ENCODE results near the gene SLA2. TPM values are rescaled to one million over a fixed set of nuclear protein-coding genes. Genes with fewer than 3 reads are reported as not detected.

Gene SLA2
- total RNA-seq, 1 donor from 2014 or later, result 0.18 TPM

DNA sequence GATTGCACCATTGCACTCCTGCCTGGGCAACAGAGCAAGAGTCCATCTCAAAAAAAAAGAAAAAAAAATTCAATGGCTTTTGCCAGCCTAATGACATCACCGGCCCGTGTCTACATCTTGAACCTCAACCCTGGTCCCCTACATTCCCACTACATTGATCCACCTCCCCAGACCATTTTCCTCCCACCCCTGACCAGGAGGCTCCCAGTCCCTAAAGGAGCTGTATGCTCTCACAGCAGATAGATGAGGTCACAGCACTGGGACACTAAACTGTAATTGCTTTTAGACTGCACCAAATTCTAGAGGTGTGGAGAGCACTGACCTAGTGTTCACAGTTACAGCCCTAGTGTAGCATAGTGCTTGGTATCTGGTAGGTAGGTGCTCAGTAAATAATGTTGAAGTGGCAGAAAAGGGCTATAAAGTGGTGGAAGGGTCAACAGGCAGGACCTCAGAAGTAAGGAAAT lies 61.9 kb downstream of the SLA2 start:
- no peaks in the 10 kb centered on the region for H3K27me3 Mint-ChIP-seq (ENCODE audit: low read depth)
- H3K27ac Mint-ChIP-seq, result peak overlapping the region; percentile 32
- DNase-seq (ENCODE audit: low spot score in 2 of 2, unreplicated experiment in 2 of 2), result no peak
- peaks cover 21% of the 10 kb centered on the region for H3K36me3 Mint-ChIP-seq
- no peak overlapping the region for H3K4me3 Mint-ChIP-seq
- no peaks in the 10 kb centered on the region for H3K9me3 Mint-ChIP-seq
- TF ChIP-seq, protein P1, sequence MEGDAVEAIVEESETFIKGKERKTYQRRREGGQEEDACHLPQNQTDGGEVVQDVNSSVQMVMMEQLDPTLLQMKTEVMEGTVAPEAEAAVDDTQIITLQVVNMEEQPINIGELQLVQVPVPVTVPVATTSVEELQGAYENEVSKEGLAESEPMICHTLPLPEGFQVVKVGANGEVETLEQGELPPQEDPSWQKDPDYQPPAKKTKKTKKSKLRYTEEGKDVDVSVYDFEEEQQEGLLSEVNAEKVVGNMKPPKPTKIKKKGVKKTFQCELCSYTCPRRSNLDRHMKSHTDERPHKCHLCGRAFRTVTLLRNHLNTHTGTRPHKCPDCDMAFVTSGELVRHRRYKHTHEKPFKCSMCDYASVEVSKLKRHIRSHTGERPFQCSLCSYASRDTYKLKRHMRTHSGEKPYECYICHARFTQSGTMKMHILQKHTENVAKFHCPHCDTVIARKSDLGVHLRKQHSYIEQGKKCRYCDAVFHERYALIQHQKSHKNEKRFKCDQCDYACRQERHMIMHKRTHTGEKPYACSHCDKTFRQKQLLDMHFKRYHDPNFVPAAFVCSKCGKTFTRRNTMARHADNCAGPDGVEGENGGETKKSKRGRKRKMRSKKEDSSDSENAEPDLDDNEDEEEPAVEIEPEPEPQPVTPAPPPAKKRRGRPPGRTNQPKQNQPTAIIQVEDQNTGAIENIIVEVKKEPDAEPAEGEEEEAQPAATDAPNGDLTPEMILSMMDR (IDR thresholded peaks at IDR 0.05; ENCODE audit: unreplicated experiment), result no peak
- H3K4me1 Mint-ChIP-seq, result peaks cover 9% of the 10 kb centered on the region

DNA sequence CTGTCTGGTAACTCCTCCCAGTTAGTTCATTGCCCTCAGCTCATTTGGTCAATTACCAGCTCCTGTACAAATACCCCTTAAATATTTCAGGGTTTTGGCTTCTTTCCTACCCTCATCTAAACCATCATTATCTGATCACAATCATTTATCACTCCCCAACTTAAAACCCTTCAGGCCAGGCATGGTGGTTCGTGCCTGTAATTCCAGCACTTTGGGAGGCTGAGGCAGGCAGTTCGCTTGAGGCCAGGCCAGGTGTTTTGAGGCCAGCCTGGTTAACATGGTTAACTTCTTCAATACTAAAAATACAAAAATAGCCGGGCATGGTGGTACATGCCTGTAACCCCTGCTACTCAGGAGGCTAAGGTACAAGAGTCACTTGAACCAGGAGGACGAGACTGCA lies 63.2 kb downstream of the SLA2 start:
- TF ChIP-seq, protein P1 (IDR thresholded peaks at IDR 0.05; ENCODE audit: unreplicated experiment), result no peak
- H3K4me3 Mint-ChIP-seq, result no peak overlapping the region
- H3K27ac Mint-ChIP-seq, result peak overlapping the region; percentile 30
- no peaks in the 10 kb centered on the region for H3K27me3 Mint-ChIP-seq (ENCODE audit: low read depth)
- no peak for DNase-seq (ENCODE audit: low spot score in 2 of 2, unreplicated experiment in 2 of 2)
- no peaks in the 10 kb centered on the region for H3K9me3 Mint-ChIP-seq
- H3K4me1 Mint-ChIP-seq, result peaks cover 9% of the 10 kb centered on the region
- H3K36me3 Mint-ChIP-seq, result peaks cover 23% of the 10 kb centered on the region

DNA sequence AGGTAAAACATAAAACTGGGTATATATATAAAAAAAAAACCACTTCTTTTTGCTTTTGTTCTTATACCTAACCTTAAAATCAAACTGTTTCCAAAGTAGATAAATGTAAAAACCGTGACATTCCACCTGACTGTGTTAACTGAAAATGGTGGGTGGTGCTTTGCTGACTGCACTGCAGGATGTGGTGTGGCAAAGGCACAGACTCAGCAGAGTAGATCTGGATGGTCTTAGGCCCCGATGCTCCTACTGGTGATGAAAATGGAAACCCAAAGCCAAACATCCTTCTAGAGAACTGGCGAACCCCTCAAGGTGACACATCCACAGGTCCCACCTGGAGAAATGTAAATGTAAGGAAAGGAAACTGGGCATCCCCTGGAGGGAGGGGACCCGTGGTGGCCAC lies 63.7 kb downstream of the SLA2 start:
- Mint-ChIP-seq H3K27me3 (ENCODE audit: low read depth) (no peaks in the 10 kb centered on the region), H3K9me3 (no peaks in the 10 kb centered on the region), H3K36me3 (peaks cover 20% of the 10 kb centered on the region), H3K4me1 (peaks cover 9% of the 10 kb centered on the region), H3K27ac (no peak overlapping the region), H3K4me3 (no peak overlapping the region)
- DNase-seq (ENCODE audit: low spot score in 2 of 2, unreplicated experiment in 2 of 2), result no peak
- TF ChIP-seq, protein P1 (IDR thresholded peaks at IDR 0.05; ENCODE audit: unreplicated experiment), result no peak

DNA sequence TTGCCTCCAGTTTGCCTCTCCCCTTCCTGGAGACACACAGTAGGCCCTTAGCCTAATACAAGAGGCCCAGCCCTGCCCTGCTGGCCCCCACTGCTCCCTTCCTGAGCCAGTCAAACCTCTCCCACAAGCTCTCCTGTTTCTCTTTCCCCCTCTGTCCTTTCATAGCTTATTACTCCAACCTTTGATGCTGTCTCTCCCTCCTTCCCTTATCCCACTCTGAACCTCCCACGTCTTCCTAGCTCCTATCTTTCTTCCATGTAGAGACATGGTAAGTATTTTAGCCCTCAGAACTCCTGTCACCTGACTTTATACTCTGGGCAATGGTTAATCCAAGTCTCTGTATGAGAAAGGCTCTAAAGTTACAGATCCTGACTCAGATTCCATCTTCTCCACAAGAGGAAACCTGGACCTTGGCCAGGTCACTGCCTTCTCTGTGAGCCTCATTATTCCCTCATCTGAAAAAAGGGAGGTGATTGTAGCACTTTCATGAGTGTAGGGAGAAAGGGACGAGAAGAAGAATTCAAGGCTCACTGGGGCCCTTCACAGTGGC lies 65.9 kb downstream of the SLA2 start:
- Mint-ChIP-seq H3K36me3 (peaks cover 20% of the 10 kb centered on the region), H3K4me1 (peaks cover 22% of the 10 kb centered on the region), H3K27me3 (ENCODE audit: low read depth) (no peaks in the 10 kb centered on the region), H3K4me3 (no peak overlapping the region), H3K9me3 (no peaks in the 10 kb centered on the region), H3K27ac (peak overlapping the region; percentile 35)
- TF ChIP-seq, protein P1 (IDR thresholded peaks at IDR 0.05; ENCODE audit: unreplicated experiment), result no peak
- no peak for DNase-seq (ENCODE audit: low spot score in 2 of 2, unreplicated experiment in 2 of 2)

DNA sequence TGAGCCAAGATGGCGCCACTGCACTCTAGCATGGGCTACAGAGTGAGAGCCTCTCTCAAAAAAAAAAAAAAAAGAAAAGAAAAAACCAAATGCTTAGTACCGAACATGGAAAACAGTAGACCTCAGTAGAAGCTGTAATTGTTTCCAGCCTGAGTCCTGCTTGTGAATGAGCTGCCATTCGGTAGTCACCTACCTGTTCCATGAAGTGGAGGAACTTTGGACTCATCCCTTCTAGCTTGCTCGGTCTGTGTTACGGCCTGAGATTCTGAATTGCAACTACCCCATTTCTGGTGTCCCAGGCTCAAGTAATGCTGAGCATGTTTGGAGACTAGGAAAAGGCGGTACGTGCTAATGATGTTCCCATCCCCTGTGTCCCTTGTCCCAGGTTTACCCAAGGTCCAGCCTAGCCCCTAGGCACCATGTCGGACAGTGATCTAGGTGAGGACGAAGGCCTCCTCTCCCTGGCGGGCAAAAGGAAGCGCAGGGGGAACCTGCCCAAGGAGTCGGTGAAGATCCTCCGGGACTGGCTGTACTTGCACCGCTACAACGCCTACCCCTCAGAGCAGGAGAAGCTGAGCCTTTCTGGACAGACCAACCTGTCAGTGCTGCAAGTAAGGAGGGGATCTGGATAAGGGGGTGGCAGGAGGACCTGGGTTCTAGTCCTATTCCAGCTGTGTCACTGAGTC lies 67.5 kb downstream of the SLA2 start:
- no peak for DNase-seq (ENCODE audit: low spot score in 2 of 2, unreplicated experiment in 2 of 2)
- TF ChIP-seq, protein P1 (IDR thresholded peaks at IDR 0.05; ENCODE audit: unreplicated experiment), result no peak
- Mint-ChIP-seq H3K9me3 (no peaks in the 10 kb centered on the region), H3K4me1 (peaks cover 27% of the 10 kb centered on the region), H3K27me3 (ENCODE audit: low read depth) (no peaks in the 10 kb centered on the region), H3K27ac (no peak overlapping the region), H3K4me3 (no peak overlapping the region), H3K36me3 (peaks cover 16% of the 10 kb centered on the region)

Data from mesothelial cell of epicardium (in vitro differentiated cells).